Measurements from ENCODE around the gene AP2A2.

The AP2A2 gene

DNA sequence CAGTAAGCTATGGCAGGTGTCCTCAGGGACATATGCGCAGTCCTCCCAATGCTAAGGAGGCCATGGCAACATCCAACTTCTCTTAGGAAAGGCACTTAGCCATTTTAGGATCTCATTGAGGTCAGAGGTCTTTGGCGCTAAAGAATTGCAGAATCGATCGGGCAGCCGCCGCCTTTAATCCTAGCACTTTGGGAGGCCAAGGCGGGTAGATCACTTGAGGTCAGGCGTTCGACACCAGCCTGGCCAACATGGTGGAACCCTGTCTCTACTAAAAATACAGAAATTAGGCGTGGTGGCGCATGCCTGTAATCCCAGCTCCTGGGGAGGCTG lies 13.8 kb upstream of the AP2A2 start:
- in situ Hi-C loops (cut with HindIII; ENCODE audit: low pct_ligation_motif_present, low sequenced_read_pairs), result loop anchor here (25.0 kb wide), 1 partner anchor 125 kb away; the partner anchor contains the start of gene MUC6
- Histone ChIP-seq H3K4me3 (ENCODE audit: low read depth, low read length) (no peak overlapping the region), H3K27me3 (replicated peaks) (no peaks in the 10 kb centered on the region), H3K36me3 (replicated peaks) (no peaks in the 10 kb centered on the region), H3K27ac (no peak overlapping the region)
- TF ChIP-seq CTCF (IDR thresholded peaks at IDR 0.05; ENCODE audit: low read depth, low read length, missing control alignments), result no peak
- DNase-seq, result no peak

DNA sequence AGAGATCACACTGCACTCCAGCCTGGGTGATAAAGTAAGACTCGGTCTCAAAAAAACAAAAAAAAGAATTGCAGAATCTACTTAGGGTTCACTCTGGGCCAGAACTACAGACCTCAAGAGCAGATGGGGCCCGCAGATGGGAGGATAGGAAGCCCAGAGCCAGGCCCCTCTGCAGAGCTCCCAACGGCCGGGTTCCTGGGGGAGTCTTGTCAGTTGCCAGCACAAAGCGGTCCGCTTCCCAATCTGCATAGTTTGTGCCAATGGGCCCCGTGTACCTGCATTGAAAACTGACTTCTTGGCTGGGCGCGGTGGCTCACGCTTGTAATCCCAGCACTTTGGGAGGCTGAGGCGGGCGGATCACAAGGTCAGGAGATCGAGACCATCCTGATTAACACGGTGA lies 13.4 kb upstream of the AP2A2 start:
- in situ Hi-C loops (cut with HindIII; ENCODE audit: low pct_ligation_motif_present, low sequenced_read_pairs), result loop anchor here (25.0 kb wide), 1 partner anchor 125 kb away; the partner anchor contains the start of gene MUC6
- Histone ChIP-seq H3K27ac (no peak overlapping the region), H3K4me3 (ENCODE audit: low read depth, low read length) (no peak overlapping the region), H3K27me3 (replicated peaks) (no peaks in the 10 kb centered on the region), H3K36me3 (replicated peaks) (no peaks in the 10 kb centered on the region)
- TF ChIP-seq CTCF (IDR thresholded peaks at IDR 0.05; ENCODE audit: low read depth, low read length, missing control alignments), result no peak
- no peak for DNase-seq

DNA sequence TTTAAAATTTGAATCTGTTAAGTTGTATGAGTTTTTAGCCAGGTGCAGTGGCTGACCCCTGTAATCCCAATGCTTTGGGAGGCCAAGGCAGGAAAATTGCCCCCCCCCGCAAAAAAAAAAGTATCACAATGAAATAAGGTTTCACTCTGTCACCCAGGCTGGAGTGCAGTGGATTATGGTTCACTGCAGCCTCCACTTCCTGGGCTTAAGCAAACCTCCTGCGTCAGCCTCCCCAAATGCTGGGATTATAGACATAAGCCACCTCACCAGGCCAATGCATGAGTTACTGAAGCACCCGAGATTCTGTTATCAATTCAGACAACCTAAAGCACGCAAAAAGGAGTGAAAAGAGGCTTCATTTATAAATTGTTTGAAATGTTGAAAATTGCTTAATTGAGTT lies 12.6 kb upstream of the AP2A2 start:
- DNase-seq, result no peak
- in situ Hi-C loops (cut with HindIII; ENCODE audit: low pct_ligation_motif_present, low sequenced_read_pairs), result loop anchor here (25.0 kb wide), 1 partner anchor 124 kb away; the partner anchor contains the start of gene MUC6
- Histone ChIP-seq H3K36me3 (replicated peaks) (no peaks in the 10 kb centered on the region), H3K27ac (no peak overlapping the region), H3K27me3 (replicated peaks) (no peaks in the 10 kb centered on the region), H3K4me3 (ENCODE audit: low read depth, low read length) (no peak overlapping the region)
- TF ChIP-seq CTCF (IDR thresholded peaks at IDR 0.05; ENCODE audit: low read depth, low read length, missing control alignments), result no peak

DNA sequence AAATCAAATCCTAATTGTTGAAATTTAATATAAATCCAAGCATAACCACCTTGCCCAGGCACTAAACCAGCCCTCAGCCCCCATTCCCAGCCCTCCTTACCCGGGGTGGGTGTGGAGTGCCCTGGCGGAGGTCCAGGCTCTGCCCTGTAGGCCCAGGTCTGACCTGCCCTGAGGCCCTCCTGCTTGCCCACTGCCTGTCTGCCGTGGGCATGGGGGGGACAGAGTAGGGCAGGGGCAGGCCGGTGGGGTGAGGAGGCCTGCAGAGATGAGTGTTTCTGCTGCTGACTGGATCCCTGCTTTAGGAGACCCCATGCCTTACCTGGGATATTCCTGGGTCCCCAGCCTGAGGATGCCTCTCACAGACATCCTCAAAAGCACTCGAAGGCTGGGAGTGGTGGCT lies 11.5 kb upstream of the AP2A2 start:
- no peak for DNase-seq
- no peaks in the 10 kb centered on the region for H3K27me3 ChIP-seq (replicated peaks)
- no peaks in the 10 kb centered on the region for H3K36me3 ChIP-seq (replicated peaks)
- H3K4me3 ChIP-seq (ENCODE audit: low read depth, low read length), result no peak overlapping the region
- in situ Hi-C loops (cut with HindIII; ENCODE audit: low pct_ligation_motif_present, low sequenced_read_pairs), result loop anchor here (25.0 kb wide), 1 partner anchor 123 kb away; the partner anchor contains the start of gene MUC6
- H3K27ac ChIP-seq, result no peak overlapping the region
- TF ChIP-seq CTCF (IDR thresholded peaks at IDR 0.05; ENCODE audit: low read depth, low read length, missing control alignments), result no peak

DNA sequence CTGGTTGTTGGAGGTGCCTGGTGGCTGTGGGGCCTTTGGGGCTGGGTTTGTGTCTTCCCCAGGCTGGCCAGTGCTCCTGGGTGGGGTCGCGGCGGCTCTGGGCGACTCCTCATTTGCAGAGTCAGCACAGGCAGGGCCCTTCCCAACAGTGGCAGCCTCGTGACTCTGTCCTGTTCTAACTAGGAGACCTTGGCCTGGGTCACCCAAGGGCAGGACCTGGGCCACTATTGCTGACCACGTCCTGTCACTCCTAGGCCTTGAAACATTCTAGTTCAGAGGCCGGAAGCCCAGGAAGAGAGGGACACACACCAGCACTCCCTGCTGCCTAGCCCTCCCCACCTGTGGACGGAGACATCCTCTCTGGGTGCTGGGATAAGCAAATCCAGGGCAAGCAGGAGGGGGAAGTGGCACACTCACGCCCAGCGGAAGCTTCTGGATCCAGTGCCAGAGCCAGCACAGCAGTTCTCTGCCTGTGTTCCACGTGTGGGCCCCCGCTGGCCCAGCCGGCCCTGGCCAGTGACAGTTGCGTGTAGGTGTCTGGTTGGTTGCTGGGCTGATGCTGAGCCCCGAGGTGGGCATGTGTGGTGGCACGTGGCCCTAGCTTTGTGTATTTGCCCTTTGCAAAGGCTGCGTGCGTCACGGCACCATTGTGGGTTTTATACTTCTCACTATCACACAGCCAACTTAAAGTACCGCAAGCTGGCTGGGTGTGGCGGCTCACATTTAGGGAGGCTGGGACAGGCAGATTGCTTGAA lies 10.7 kb upstream of the AP2A2 start:
- H3K27ac ChIP-seq, result no peak overlapping the region
- in situ Hi-C loops (cut with HindIII; ENCODE audit: low pct_ligation_motif_present, low sequenced_read_pairs), result loop anchor here (25.0 kb wide), 1 partner anchor 122 kb away; the partner anchor contains the start of gene MUC6
- no peaks in the 10 kb centered on the region for H3K27me3 ChIP-seq (replicated peaks)
- no peak for TF ChIP-seq CTCF (IDR thresholded peaks at IDR 0.05; ENCODE audit: low read depth, low read length, missing control alignments)
- no peak overlapping the region for H3K4me3 ChIP-seq (ENCODE audit: low read depth, low read length)
- DNase-seq, result no peak
- H3K36me3 ChIP-seq (replicated peaks), result no peaks in the 10 kb centered on the region
